Posterior vena cava (tissue), 2 donors: Measurements from ENCODE around the gene SAMHD1. TPM values are rescaled to one million over a fixed set of nuclear protein-coding genes. Genes with fewer than 3 reads are reported as not detected.
A peak's percentile ranks its signal among the peaks of the same experiment; 100 is the strongest.
"Not testable (repeated sequence)": the region's sequence is repeated elsewhere in the genome, so short reads cannot be mapped to it uniquely, and the experiment has no call there.

Experiments
- DNase-seq: peaks from one replicate; pipeline ENCODE4 v3.0.0-alpha.2; 2020; ENCODE audit warnings: low spot score
- intact Hi-C, 2 donors: fragments of 100-400 bp; cut with DNase I; formaldehyde crosslinking; loops; one replicate each; pipeline versions ENCODE4 v1.14.1 to v1.14.2; 2022 to 2023
- total RNA-seq, 2 donors: library from RNA; stranded (reverse); fragmentation: NEBNext Ultra II Directional; extraction: Animal tissue kit (Norgen Biotek cat#: 25700); gene quantifications; one replicate each; pipeline ENCODE4 v1.2.1, GENCODE V29; 2021
- donor health status: DM: yes; HTN: yes; CAD: no.
- donor health status: DM: yes; HTN: yes; CAD: no.

SAMHD1 gene
- total RNA-seq, 2 donors from 2014 or later, result 250 to 419 TPM

DNA sequence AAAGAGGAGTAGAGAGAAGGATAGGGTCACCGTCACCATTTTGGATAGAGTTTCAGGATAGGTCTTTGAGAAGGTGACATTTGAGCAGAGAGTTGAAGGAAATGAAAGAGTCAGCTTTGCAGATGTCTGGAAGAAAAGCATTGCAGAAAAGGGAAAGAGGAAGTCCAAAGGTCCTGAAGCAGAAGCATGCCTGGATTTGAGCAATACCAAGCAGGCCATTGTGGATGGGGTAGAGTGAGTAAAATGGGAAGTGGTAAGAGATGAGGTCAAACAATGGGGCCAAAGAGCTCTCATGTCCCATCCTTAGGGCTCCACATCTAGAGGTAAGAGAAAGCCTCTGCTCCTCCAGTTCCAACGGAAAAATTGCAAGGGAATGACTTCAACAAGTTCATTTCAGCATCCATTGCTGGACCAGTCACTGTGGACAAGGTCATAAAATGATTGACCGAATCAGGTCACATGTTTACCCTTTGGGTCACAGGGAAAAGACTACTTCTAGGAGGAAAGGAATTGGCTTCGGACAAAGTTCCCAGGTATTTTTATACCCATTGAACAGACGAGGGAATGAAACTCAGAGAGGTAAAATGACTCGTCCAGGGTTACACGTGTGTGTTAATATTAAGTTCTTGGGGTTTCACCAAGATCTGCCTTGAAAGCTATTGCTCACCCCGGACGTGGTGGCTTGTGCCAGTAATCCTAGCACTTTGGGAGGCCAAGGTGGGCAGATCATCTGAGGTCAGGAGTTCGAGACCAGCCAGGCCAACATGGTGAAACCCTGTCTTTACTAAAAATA, 6.6 kb upstream of the SAMHD1 start:
- no peak for DNase-seq
- intact Hi-C loops, result no loop called here

DNA sequence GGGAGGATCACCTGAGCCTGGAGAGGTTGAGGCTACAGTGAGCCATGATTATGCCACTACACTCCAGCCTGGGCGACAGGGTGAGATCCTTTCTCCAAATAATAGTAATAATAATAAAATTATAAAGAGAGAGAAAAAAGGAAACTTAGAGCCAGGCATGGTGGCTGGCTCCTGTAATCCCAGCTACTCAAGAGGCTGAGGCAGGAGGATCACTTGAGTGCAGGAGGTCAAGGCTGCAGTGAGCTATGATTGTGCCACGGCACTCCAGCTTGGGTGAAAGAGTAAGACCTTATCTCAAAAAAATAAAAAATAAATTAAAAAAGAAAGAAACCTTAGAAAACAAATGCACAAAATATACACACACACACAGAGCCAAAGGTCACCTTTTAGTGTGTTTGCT, 5.2 kb upstream of the SAMHD1 start:
- intact Hi-C loops, result no loop called here
- no peak for DNase-seq

DNA sequence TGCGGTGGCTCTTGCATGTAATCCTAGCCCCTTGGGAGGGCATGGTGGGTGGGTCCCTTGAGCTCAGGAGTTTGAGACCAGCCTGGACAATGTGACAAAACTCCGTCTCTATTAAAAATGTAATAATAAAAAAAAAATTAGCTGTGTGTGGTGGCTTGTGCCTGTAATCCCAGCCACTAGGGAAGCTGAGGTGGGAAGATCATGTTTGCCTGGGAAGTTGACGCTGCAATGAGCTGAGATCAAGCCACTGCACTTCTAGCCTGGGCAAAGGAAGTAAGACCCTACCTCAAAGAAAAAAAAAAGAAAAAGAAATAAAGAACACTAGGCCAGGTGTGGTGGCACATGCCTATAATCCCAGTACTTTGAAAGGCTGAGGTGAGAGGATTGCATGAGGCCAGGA, 4.5 kb upstream of the SAMHD1 start:
- intact Hi-C loops, result no loop called here
- no peak for DNase-seq

DNA sequence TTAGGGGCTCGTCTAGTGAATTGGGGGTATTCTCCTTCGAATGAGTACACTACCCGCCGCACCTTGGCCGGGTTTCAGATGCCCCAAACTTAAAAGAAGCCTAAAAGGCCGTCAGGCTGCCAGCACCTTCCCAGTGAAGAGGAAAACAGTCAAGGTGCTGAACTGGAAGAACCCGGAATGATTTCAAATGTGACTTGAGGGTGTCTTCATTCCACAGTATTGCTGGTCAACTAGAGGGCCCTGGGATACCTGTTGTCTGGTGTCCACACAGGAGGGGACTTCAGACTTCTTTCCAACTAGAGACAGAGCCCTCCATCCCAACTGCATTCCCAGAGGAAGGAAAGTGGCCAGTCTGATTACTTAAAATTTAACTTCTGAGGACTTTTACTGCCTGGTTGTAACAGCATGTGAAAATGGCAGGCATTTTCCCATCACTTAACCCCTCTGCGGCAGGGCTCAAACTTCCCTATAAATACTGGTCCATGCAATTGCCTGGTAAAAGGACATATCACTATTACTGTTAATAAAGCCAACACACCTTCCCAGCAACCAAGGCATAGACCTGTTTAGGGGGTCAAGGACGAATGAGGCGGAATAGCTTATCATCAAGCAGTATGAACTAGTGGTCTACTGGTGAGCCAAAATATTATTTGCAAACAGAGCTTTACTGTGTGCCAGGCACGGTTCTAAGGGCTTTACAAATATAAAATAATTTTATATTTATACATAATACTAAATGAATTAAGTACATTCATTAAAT, 651 bp upstream of the SAMHD1 start:
- intact Hi-C loops, result no loop called here
- DNase-seq, result no peak

DNA sequence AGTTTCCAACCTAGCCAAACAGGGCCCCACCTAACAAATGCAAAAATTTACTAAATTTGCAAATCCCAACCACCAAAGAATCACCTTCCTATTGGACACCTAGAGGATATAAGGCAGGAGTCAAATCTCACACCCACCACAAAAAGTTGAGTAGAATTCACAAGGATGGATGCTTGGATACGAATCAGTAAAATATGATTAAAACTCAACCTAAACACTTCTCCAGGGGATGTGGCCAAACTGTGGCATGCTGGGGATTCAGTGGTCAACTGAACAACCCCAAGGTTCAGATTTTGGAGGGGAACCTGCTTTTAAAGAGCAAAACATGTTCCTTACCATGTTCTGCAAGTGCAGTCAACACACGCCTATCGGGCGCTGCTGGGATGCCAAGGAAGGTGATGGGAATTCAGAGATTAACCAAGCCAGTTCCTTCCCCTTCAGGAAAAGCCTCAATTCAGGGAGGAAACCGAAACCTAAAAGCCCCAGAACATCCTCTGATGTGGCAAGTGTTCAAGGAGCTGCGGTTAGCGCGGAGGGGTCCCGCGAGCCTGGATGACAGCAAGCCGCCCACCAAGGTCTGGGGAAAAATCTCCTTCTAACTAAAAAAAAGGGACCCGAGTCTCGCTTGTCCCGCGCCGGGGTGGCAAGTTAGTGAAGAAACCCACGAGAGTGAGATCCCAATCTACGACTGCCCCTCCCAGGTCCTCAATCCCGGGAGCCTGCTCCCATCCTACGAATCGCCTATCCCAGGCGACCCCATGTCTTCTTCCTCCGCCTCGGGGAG, 902 bp downstream of the SAMHD1 start:
- peak; percentile 84 for DNase-seq
- intact Hi-C loops, result no loop called here

DNA sequence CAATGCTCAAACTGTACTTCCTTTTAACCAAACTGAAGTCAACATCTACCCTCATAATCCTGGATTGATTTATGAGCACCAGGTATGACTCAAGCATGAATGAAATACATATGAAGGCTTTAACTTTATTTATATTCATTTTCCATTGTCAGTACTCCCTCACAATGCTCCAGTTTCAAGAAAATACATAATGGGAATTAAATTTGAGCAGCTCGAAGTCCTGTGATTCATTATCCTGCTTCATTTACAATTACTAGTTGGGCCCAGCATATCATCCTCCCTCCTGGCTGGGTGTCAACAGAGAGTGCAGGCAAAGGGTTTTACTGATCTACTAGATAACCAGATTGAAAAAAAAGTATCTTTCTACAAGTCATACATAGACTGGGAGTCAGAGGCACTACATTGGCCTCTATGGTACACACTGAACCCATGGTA, 10.1 kb downstream of the SAMHD1 start:
- DNase-seq, result no peak
- intact Hi-C loops, result no loop called here

DNA sequence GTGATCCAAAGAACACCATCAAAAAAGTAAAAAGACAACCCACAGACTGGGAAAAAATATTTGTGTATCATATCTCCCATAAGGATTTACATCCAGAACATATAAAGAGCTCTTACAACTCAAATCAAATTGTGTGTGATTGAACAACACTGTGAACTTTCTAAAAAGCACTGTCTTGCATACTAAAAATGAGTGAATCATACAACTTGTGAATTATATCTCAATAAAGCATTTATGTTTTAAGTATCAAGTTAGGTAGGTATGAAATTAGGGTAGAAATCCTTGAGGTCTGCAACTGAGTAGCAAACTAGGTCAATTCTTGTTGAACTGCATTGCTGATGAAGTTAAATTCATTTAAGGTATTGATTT, 14.1 kb downstream of the SAMHD1 start:
- DNase-seq, result no peak
- intact Hi-C loops, result no loop called here

DNA sequence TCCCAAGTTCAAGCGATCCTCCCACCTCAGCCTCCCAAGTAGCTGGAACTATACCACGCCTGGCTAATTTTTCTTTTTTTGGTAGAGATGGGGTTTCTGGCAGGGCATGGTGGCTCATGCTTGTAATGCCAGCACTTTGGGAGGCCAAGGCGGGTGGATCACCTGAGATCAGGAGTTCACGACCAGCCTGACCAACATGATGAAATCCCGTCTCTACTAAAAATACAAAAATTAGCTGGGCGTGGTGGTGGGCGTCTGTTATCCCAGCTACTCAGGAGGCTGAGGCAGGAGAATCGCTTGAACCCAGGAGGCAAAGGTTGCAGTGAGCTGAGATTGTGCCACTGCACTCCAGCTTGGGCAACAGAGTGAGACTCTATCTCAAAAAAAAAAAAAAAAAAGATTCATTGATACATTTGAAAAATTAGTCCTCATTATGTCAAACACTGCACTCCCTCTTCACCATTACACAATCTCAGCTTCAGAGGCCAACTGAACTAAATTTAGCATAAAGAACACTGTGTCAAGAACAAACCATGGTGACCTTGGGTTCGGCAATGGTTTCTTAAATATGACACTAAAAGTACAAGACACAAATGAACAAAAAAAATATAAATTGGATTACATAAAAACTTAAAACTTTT, 14.6 kb downstream of the SAMHD1 start:
- DNase-seq, intact Hi-C loops: not testable (repeated sequence)

DNA sequence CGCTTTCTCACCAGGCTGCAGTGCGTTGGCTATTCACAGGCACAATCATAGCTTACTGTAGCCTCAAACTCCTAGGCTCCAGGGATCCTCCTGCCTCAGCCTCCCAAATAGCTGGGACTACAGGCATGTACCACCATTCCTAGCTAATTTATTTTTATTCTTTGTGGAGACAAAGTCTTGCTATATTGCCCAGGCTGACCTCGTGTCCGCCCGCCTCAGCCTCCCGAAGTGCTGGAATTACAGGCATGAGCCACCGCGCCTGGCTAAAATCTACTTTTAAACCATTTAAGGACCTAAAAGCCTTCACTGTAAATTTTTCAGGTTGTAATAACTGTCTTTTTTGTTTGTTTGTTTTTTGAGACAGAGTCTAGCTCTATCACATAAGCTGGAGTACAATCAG, 15.2 kb downstream of the SAMHD1 start:
- intact Hi-C loops, result no loop called here
- no peak for DNase-seq

DNA sequence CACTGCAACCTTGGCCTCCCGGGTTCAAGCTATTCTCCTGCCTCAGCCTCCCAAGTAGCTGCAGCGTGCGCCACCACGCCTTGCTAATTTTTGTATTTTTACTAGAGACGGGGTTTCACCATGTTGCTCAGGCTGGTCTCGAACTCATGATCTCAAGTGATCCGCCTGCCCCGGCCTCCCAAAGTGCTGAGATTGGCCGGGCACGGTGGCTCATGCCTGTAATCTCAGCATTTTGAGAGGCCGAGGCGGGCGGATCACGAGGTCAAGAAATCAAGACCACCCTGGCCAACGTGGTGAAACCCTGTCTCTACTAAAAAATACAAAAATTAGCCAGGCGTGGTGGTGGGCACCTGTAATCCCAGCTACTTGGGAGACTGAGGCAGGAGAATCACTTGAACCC, 17.9 kb downstream of the SAMHD1 start:
- intact Hi-C loops, DNase-seq: not testable (repeated sequence)

DNA sequence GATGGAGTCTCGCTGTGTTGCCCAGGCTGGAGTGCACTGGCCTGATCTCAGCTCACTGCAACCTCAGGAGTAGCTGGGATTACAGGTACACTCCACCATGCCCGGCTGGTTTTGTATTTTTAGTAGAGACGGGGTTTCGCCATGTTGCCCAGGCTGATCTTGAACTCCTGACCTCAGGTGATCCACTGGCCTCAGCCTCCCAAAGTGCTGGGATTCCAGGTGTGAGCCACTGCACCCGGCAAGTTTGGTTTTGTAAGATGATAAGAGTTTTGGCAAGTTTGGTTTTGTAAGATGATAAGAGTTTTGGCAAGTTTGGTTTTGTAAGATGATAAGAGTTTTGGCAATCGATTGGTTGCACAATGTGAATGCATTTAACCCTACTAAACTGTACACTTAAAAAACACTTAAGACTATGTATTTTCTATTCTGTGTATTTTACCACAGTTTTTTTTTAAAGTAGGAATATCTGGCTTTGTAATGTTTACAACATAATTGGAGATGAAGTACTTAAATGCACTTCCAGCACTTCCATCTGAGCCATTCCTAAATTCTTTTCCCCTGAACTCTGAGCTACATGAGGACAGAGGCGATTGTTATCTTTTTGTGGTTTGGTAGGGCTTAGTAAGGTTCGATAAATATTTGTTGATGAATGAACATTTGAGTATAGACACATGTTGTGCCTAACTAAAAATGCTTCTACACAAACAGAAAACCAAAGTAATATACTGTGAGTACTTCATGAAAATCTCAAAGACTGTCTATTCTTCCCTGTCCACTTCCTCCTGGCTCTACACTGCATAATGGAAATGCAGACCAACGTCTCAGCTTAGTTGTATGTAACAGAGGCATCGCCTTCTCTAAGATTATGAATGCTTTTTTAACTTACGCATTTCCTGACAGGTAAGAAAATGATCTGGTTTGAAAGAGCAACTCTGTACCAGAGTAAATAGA, 18.8 kb downstream of the SAMHD1 start:
- DNase-seq, result no peak
- intact Hi-C loops, result no loop called here

DNA sequence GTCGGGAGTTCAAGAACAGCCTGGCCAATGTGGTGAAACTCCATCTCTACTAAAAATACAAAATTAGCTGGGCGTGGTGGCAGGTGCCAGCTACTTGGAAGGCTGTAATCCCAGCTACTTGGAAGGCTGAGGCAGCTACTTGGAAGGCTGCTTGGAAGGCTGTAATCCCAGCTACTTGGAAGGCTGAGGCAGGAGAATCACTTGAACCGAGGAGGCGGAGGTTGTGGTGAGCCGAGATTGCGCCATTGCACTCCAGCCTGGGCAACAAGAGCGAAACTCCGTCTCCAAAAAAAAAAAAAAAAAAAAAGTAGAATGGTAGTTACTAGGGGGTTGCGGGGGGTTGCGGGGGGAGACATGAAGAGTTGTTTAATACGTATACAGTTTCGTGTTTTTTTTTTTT, 19.4 kb downstream of the SAMHD1 start:
- intact Hi-C loops, DNase-seq: not testable (repeated sequence)

DNA sequence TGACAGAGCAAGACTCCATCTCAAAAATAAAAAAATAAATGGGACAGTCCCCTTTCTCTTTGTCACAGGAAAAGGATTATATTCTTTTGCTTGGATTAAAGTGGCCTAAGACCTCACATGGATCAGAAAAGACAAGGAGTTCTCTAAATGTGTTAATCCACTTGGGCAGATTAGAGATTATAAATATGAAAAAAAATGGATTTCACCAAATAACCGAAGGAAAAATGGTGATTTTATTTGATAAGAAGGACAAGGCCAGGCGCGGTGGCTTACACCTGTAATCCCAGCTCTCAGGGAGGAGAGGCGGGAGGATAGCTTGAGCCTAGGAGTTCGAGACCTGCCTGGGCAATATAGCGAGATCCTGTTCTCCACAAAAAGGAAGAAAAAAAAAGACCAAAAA, 21.8 kb downstream of the SAMHD1 start:
- intact Hi-C loops, result no loop called here

DNA sequence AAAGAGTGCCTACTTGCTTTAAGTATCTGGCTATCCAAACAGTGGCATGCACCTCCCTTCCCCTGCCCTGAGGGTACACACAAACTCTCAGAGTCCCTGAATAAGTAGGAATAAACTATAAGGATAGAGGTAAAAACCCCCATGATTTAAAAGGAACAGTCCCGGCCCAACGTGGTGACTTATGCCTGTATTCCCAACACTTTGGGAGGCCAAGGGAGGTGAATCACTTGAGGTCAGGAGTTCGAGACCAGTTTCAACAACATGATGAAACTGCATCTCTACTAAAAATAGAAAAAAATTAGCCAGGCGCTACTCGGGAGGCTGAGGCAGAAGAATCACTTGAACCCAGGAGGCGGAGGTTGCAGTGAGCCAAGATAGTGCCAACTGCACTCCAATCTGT, 22.2 kb downstream of the SAMHD1 start:
- no peak for DNase-seq
- intact Hi-C loops, result no loop called here

More for the DNA sequence above, 21.8 kb downstream of the SAMHD1 start:
- DNase-seq, result no peak

DNA sequence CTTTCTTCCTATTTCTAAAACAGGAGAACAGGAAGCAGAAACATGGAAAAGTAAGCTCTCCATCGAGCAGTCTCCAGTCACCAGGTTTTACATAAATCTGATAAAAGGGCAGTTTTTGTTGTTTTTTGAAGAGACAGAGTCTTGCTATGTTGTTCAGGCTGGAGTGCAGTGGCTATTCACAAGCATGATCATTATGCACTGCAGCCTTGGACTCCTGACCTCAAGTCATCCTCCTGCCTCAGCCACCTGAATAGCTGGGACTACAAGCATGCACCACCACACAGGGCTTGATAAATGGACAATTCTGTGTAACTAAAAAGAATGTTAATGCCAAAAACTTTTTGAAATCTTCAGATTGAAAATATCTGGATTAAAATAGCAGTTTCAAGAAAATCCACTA, 23.8 kb downstream of the SAMHD1 start:
- DNase-seq, result no peak
- intact Hi-C loops, result no loop called here

DNA sequence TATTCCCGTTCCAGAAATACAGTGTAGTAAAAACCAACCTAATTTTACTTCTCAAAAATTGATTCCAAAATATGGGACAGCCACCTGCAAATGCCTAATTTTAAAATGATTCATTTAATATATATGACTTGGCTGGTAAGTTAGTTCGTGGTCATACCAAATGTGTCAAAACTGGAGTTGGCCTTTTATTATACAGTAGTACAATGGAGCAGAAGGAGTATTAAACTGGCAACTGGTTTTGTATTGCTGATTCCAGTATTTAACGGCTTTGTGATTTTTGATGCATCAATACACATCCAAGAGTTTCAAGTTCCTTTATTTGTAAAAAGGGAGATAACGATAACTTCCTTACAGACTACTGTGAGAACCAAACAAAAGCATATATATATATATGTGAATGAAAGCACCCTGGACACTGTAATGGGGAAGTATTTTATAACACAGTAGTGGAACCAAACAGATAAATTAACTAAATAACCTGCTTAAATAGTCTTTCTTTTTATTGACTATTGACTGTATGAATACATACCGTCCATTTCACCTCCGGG, 24.8 kb downstream of the SAMHD1 start:
- intact Hi-C loops, result no loop called here
- DNase-seq, result no peak

DNA sequence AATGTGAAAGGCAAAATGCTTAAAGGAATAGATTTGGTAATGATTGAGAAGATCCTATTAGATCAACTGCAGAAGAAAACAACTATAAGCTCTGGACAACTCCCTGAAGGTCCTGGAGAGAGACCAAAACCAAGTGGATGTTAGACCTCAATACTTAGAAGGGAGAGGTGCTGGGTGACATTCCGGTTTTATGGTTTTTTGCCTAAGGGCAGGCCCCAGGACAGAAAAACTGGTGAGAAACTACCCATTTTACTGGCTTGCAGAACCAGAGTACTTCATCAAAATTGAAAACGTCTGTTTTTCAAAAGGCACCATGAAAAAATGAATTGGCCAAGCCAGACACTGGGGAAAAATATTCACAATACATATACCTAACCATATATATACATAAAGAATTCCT, 26.3 kb downstream of the SAMHD1 start:
- no peak for DNase-seq
- intact Hi-C loops, result no loop called here
